Left lung (tissue), 10 donors: Measurements from ENCODE around the gene LAMA5. TPM values are rescaled to one million over a fixed set of nuclear protein-coding genes. Genes with fewer than 3 reads are reported as not detected.

Source experiments
- ATAC-seq: fragments of 200-7000 bp; cut with Tn5 transposase; one replicate; pipeline ENCODE4 v1.9.1; 2020; ENCODE audit warnings: moderate library complexity
- DNase-seq, 4 donors: peaks; one replicate each; pipeline ENCODE4 v3.0.0-alpha.2; 2013 to 2020
- H3K27ac ChIP-seq, 2 donors: fragments of 200-600 bp; sonication (generic) in 1 of 2; one replicate each; pipeline versions ENCODE4 v1.5.0 to v1.8.0; 2020 to 2021
- H3K27me3 ChIP-seq, 2 donors: fragments of 200-600 bp; sonication (generic) in 1 of 2; one replicate each; pipeline versions ENCODE4 v1.5.0 to v1.8.0; 2020 to 2021
- H3K36me3 ChIP-seq, 2 donors: fragments of 200-600 bp; sonication (generic) in 1 of 2; one replicate each; pipeline versions ENCODE4 v1.5.0 to v1.8.0; 2020 to 2021
- H3K4me1 ChIP-seq, 2 donors: fragments of 200-600 bp; one replicate each; pipeline ENCODE4 v1.8.0; 2021
- H3K4me3 ChIP-seq, 2 donors: fragments of 200-600 bp; sonication (generic) in 1 of 2; one replicate each; pipeline versions ENCODE4 v1.5.0 to v1.8.0; 2020 to 2021; ENCODE audit warnings: mild to moderate bottlenecking in 1 of 2
- H3K9me3 ChIP-seq, 2 donors: fragments of 200-600 bp; sonication (generic) in 1 of 2; one replicate each; pipeline versions ENCODE4 v1.5.0 to v1.8.0; 2020 to 2021
- CTCF ChIP-seq, 2 donors: fragments of 200-600 bp; sonication (generic) in 1 of 2; IDR thresholded peaks; one replicate each; pipeline versions ENCODE4 v1.5.0 to v1.8.0; 2021; ENCODE audit warnings: antibody characterized with exemption in 2 of 2
- intact Hi-C, 2 donors: fragments of 100-400 bp; cut with DNase I; formaldehyde crosslinking; loops; one replicate each; pipeline versions ENCODE4 v1.11.2 to v1.14.2; 2022
- polyA plus RNA-seq, 6 donors: library from polyadenylated mRNA; unstranded; fragments of 120-200 nt; gene quantifications; one replicate each; pipeline ENCODE4 v1.2.1, GENCODE V29; 2013; ENCODE audit not compliant: insufficient read length in 6 of 6
- total RNA-seq, 2 donors: library from RNA; stranded (reverse); fragmentation: NEBNext Ultra II Directional; extraction: Animal tissue kit (Norgen Biotek cat#: 25700); gene quantifications; one replicate each; pipeline ENCODE4 v1.2.1, GENCODE V29; 2021
- donor health status: DM: no; HTN: yes; CAD: no.
- donor health status: DM: no; HTN: no; CAD: no.

Gene LAMA5
- total and polyA plus RNA-seq, 8 donors = 123 to 267 (median 158) TPM

- no peak for TF ChIP-seq CTCF (IDR thresholded peaks at IDR 0.05)
- DNase-seq = no peak
- peak; percentile 51 for ATAC-seq
- H3K4me3 ChIP-seq = no peak overlapping the region
- intact Hi-C loops = no loop called here
- H3K4me1 ChIP-seq = no peaks in the 10 kb centered on the region
- H3K27ac ChIP-seq = no peak overlapping the region
- H3K27me3 ChIP-seq = no peaks in the 10 kb centered on the region
- no peaks in the 10 kb centered on the region for H3K9me3 ChIP-seq
- peaks cover 0 to 81% of the 10 kb centered on the region in 2 donors for H3K36me3 ChIP-seq
Measured at GRCh38 chr20:62321521-62321948, 45.6 kb downstream of the LAMA5 start.

GRCh38 chr20:62320581-62321354, 46.3 kb downstream of the LAMA5 start:
- intact Hi-C loops = no loop called here
- ATAC-seq (peak; percentile 20), DNase-seq (no peak)
- Histone ChIP-seq H3K4me3 (no peak overlapping the region), H3K4me1 (no peaks in the 10 kb centered on the region), H3K36me3 (peaks cover 0 to 81% of the 10 kb centered on the region in 2 donors), H3K27me3 (no peaks in the 10 kb centered on the region), H3K9me3 (no peaks in the 10 kb centered on the region), H3K27ac (no peak overlapping the region)
- TF ChIP-seq CTCF (IDR thresholded peaks at IDR 0.05) = no peak

GRCh38 chr20:62319346-62319909, 47.7 kb downstream of the LAMA5 start:
- Histone ChIP-seq H3K4me3 (no peak overlapping the region), H3K4me1 (no peaks in the 10 kb centered on the region), H3K27ac (no peak overlapping the region), H3K36me3 (peaks cover 0 to 83% of the 10 kb centered on the region in 2 donors), H3K27me3 (no peaks in the 10 kb centered on the region), H3K9me3 (no peaks in the 10 kb centered on the region)
- ATAC-seq (no peak), DNase-seq (peak in 1 of 4 donors; percentile 76)
- intact Hi-C loops = no loop called here
- no peak for TF ChIP-seq CTCF (IDR thresholded peaks at IDR 0.05)

- Histone ChIP-seq H3K27me3 (no peaks in the 10 kb centered on the region), H3K27ac (no peak overlapping the region), H3K36me3 (peaks cover 0 to 80% of the 10 kb centered on the region in 2 donors), H3K4me3 (no peak overlapping the region), H3K4me1 (no peaks in the 10 kb centered on the region), H3K9me3 (no peaks in the 10 kb centered on the region)
- no peak for ATAC-seq
- no peak for TF ChIP-seq CTCF (IDR thresholded peaks at IDR 0.05)
- intact Hi-C loops = no loop called here
- peak in 1 of 4 donors; percentile 70 for DNase-seq
Measured at GRCh38 chr20:62318400-62319345, 48.4 kb downstream of the LAMA5 start.
